ENCODE measurements around the gene PRDM16.

DNA sequence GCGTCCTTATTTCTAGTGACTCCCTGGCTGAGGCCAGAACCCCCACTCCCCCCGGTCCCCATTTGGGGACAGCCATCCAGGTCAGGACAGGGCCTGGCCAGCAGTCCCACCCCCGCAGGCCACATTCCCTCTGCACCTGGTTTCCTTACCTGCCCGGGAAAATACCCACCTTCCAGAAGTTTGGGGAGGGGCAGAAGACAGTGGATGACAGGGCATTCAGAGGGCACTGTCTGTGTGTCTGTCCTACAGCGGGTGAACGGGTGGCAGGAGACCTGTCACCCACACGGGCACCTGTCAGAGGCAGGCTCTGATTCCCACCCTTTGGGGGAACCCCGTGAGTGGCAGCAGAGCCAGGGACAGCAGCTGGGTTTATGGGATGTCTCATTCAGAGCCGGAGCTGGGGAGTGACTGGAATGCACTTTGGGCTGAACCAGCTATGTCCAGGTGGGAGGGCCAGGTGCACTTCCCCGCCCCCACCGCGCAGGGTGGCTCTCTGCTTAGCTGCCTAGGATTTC, 387.5 kb downstream of the PRDM16 start:
- TF ChIP-seq, protein P1, sequence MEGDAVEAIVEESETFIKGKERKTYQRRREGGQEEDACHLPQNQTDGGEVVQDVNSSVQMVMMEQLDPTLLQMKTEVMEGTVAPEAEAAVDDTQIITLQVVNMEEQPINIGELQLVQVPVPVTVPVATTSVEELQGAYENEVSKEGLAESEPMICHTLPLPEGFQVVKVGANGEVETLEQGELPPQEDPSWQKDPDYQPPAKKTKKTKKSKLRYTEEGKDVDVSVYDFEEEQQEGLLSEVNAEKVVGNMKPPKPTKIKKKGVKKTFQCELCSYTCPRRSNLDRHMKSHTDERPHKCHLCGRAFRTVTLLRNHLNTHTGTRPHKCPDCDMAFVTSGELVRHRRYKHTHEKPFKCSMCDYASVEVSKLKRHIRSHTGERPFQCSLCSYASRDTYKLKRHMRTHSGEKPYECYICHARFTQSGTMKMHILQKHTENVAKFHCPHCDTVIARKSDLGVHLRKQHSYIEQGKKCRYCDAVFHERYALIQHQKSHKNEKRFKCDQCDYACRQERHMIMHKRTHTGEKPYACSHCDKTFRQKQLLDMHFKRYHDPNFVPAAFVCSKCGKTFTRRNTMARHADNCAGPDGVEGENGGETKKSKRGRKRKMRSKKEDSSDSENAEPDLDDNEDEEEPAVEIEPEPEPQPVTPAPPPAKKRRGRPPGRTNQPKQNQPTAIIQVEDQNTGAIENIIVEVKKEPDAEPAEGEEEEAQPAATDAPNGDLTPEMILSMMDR (IDR thresholded peaks at IDR 0.05) = no peak
- TF ChIP-seq POLR2AphosphoS5 (IDR thresholded peaks at IDR 0.05) (peak in 1 of 3 donors; percentile 60), POLR2A (IDR thresholded peaks at IDR 0.05) (peak; percentile 48), EP300 (IDR thresholded peaks at IDR 0.05; ENCODE audit: low read depth) (no peak)
